Hepatic stellate cell (primary cell): ENCODE measurements around the gene CARD11.

Experiments
- DNase-seq: peaks from one replicate; pipeline ENCODE4 v3.0.0; 2011; ENCODE audit warnings: low spot score

CARD11 gene

GRCh38 chr7:2982401-2982800 is 61.3 kb downstream of the CARD11 start:
- no peak for DNase-seq

- no peak for DNase-seq
These were observed 62.6 kb downstream of the CARD11 start for GRCh38 chr7:2981103-2981480.

GRCh38 chr7:2980401-2981102 is 63.1 kb downstream of the CARD11 start:
- no peak for DNase-seq

GRCh38 chr7:2979951-2980350 is 63.7 kb downstream of the CARD11 start:
- DNase-seq, result no peak

GRCh38 chr7:2979201-2979631 is 64.5 kb downstream of the CARD11 start:
- DNase-seq, result no peak

- no peak for DNase-seq
These were observed 65.3 kb downstream of the CARD11 start for GRCh38 chr7:2978408-2978807.

- no peak for DNase-seq
These were observed 67.8 kb downstream of the CARD11 start for GRCh38 chr7:2975821-2976371.

GRCh38 chr7:2974093-2974819 is 69.4 kb downstream of the CARD11 start:
- DNase-seq, result no peak

- DNase-seq, result no peak
These were observed 70.9 kb downstream of the CARD11 start for GRCh38 chr7:2972835-2973161.

GRCh38 chr7:2971914-2972834 is 71.5 kb downstream of the CARD11 start:
- DNase-seq, result no peak

GRCh38 chr7:2970861-2971260 is 72.8 kb downstream of the CARD11 start:
- DNase-seq, result no peak

- no peak for DNase-seq
These were observed 73.4 kb downstream of the CARD11 start for GRCh38 chr7:2970307-2970664.

- DNase-seq, result no peak
These were observed 74.0 kb downstream of the CARD11 start for GRCh38 chr7:2969398-2970306.

GRCh38 chr7:2968616-2969397 is 74.9 kb downstream of the CARD11 start:
- DNase-seq, result no peak

- DNase-seq, result no peak
These were observed 75.5 kb downstream of the CARD11 start for GRCh38 chr7:2968176-2968575.

GRCh38 chr7:2967705-2968104 is 76.0 kb downstream of the CARD11 start:
- no peak for DNase-seq

GRCh38 chr7:2967253-2967652 is 76.4 kb downstream of the CARD11 start:
- no peak for DNase-seq

GRCh38 chr7:2966466-2967078 is 77.1 kb downstream of the CARD11 start:
- DNase-seq, result no peak

GRCh38 chr7:2965745-2966270 is 77.9 kb downstream of the CARD11 start:
- DNase-seq, result no peak

- no peak for DNase-seq
These were observed 78.4 kb downstream of the CARD11 start for GRCh38 chr7:2965301-2965700.
